Naive B cell (primary cell): Measurements from ENCODE around the gene OPCML. TPM values are rescaled to one million over a fixed set of nuclear protein-coding genes. Genes with fewer than 3 reads are reported as not detected.

Source experiments
- ATAC-seq, 2 donors: fragments of 150-1000 bp; cut with Tn5 transposase; 2 replicates each; pipeline ENCODE4 v1.10.0; 2021; ENCODE audit warnings: low read depth in 2 of 2, mild to moderate bottlenecking in 2 of 2, moderate library complexity in 2 of 2
- DNase-seq: peaks from one replicate; pipeline ENCODE4 v3.0.0; 2022
- H3K27ac Mint-ChIP-seq, 6 donors: one replicate each; pipeline ENCODE4 v1.8.0; 2020 to 2022; ENCODE audit warnings: mild to moderate bottlenecking in 6 of 6, mixed read lengths in 6 of 6, moderate library complexity in 5 of 6, inconsistent platforms in 2 of 6
- H3K27me3 Mint-ChIP-seq, 3 donors: one replicate each; pipeline ENCODE4 v1.8.0; 2021 to 2022; ENCODE audit warnings: mixed read lengths in 3 of 3, mild to moderate bottlenecking in 1 of 3
- H3K36me3 Mint-ChIP-seq, 2 donors: one replicate each; pipeline ENCODE4 v1.8.0; 2020 to 2022; ENCODE audit warnings: mixed read lengths in 2 of 2, inconsistent platforms in 1 of 2, mild to moderate bottlenecking in 1 of 2
- H3K4me1 Mint-ChIP-seq, 3 donors: one replicate each; pipeline ENCODE4 v1.8.0; 2020 to 2022; ENCODE audit warnings: mixed read lengths in 3 of 3, inconsistent platforms in 1 of 3, mild to moderate bottlenecking in 1 of 3, moderate library complexity in 1 of 3
- H3K4me3 Mint-ChIP-seq, 8 donors: one replicate each; pipeline ENCODE4 v1.8.0; 2020 to 2022; ENCODE audit warnings: mild to moderate bottlenecking in 8 of 8, mixed read lengths in 8 of 8, moderate library complexity in 8 of 8, inconsistent platforms in 2 of 8
- H3K9me3 Mint-ChIP-seq, 7 donors: one replicate each; pipeline ENCODE4 v1.8.0; 2020 to 2022; ENCODE audit warnings: mixed read lengths in 7 of 7, mild to moderate bottlenecking in 5 of 7, inconsistent platforms in 2 of 7, moderate library complexity in 1 of 7
- polyA plus RNA-seq, 6 donors: library from polyadenylated mRNA; unstranded; fragments of 300-500 nt; fragmentation: Illumina TruSeq; gene quantifications; one replicate each; pipeline ENCODE4 v1.2.3, GENCODE V29; 2021; ENCODE audit warnings: low read depth in 6 of 6

OPCML gene
- polyA plus RNA-seq, 6 donors from 2014 or later = not detected

DNA sequence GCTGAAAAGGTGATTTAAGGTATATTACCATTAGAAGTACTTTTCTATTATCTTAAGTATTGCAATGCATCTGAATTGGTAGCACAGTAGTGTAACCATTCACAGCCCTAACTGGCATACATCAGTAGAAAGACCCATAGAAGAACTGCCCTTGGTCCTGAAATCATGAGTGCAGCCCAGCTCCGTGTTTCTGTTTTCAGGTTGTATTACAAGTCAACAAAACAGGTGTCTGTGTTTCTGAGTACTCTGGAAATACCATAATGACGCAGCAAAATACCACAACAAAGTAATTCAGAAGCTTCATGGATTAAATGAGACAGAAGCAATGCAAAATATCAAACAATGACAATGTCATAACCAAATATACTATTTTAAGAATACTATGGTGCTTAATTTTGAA lies 226.3 kb downstream of the OPCML start:
- Mint-ChIP-seq H3K4me1 (no peaks in the 10 kb centered on the region), H3K27ac (no peak overlapping the region), H3K4me3 (no peak overlapping the region), H3K9me3 (peaks cover 0 to 11% (median 5%) of the 10 kb centered on the region in 7 donors), H3K27me3 (peaks cover 0 to 3% (median 0%) of the 10 kb centered on the region in 3 donors), H3K36me3 (no peaks in the 10 kb centered on the region)
- no peak for ATAC-seq
- DNase-seq = no peak

DNA sequence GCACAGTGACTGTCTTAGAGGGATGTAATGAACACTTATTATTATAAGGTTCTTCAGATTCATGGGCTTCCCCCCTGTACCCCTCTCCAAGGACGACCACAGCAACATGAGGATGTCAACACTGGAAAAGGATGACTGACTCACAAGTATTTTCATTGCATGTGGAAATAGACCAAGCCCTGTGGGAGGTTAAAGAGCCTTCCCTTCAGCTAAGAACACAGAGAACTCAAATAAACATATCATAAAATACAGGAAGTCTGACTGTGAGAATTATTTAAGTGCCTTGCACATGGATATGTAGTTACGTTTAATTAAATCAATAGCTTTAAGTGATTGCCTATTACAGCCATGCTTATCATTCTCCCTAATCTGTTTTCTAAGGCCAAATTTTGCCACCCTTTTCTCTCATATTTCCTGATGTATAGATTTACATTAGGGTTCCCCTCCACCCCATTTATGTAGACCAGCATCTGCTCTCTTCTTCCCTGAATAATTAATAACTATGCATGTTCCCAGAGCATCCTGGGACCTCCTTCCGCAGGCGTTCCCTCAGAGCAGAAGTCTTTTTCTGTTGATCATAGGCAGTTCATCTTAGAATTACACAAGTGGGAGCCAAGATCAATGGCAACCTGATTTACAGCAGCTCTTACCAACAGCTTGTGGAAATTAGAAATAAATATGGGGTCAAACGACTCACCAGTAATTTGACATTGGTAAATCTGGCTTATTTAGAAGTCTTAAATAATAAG lies 226.9 kb downstream of the OPCML start:
- Mint-ChIP-seq H3K4me3 (no peak overlapping the region), H3K9me3 (peaks cover 0 to 11% (median 5%) of the 10 kb centered on the region in 7 donors), H3K27me3 (peaks cover 0 to 3% (median 0%) of the 10 kb centered on the region in 3 donors), H3K4me1 (no peaks in the 10 kb centered on the region), H3K27ac (no peak overlapping the region), H3K36me3 (no peaks in the 10 kb centered on the region)
- ATAC-seq (no peak), DNase-seq (no peak)

DNA sequence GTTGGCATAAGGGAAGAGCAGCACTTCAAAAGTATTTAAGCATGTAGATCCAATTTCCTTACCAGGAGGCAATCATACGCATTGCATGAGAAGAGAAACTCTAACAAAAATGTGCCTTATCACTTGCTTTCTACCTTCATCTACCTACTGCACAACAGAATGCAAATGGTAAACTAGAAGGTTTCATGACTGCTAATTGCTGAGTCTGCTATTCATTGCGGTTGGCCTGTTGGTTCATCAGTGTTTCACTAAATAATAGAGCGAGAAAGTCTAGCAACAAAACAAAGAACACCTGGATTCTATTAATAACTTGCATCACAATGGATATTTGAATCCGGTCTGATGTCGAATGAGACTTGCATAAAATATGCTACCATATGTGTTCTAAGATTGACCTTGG lies 229.0 kb downstream of the OPCML start:
- H3K4me3 Mint-ChIP-seq = no peak overlapping the region
- H3K4me1 Mint-ChIP-seq = no peaks in the 10 kb centered on the region
- peaks cover 1 to 10% (median 3%) of the 10 kb centered on the region in 7 donors for H3K9me3 Mint-ChIP-seq
- DNase-seq (no peak), ATAC-seq (no peak)
- H3K36me3 Mint-ChIP-seq = no peaks in the 10 kb centered on the region
- no peak overlapping the region for H3K27ac Mint-ChIP-seq
- peaks cover 0 to 3% (median 0%) of the 10 kb centered on the region in 3 donors for H3K27me3 Mint-ChIP-seq

DNA sequence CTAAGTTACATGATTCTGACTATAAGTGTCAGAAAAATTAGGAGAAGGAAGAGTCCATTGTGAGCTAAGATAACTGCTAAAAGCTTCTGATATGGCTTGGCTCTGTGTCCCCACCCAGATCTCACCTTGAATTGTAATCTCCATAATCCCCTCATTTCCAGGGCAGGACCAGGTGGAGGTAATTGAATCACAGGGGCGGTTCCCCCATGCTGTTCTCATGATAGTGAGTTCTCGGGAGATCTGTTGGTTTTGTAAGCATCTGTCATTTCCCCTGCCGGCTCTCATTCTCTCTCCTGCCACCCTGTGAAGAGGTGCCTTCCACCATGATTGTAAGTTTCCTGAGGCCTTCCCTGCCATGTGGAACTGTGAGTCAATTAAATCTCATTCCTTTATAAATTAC lies 230.2 kb downstream of the OPCML start:
- no peaks in the 10 kb centered on the region for H3K4me1 Mint-ChIP-seq
- H3K9me3 Mint-ChIP-seq = peaks cover 0 to 9% (median 3%) of the 10 kb centered on the region in 7 donors
- H3K27ac Mint-ChIP-seq = no peak overlapping the region
- ATAC-seq = no peak
- peaks cover 0 to 3% (median 0%) of the 10 kb centered on the region in 3 donors for H3K27me3 Mint-ChIP-seq
- no peak for DNase-seq
- no peak overlapping the region for H3K4me3 Mint-ChIP-seq
- no peaks in the 10 kb centered on the region for H3K36me3 Mint-ChIP-seq

DNA sequence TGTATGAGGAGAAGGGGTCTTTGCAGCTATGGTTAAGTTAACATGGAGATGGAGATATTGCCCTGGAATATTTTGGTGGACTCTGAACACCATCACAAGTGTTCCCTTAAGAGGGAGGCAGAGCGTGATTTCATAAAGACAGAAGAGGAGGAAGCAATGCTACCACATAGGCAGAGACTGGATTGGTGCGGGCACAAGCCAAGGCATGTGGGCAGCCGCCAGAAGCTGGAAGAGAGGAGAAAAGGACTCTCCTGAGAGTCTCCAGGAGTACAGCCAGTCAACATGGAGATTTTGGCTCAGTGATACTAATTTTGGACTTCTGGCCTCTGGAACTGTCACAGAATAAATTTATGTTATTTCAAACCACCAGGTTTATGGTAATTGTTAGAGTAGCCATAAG lies 231.6 kb downstream of the OPCML start:
- no peak for ATAC-seq
- Mint-ChIP-seq H3K27ac (no peak overlapping the region), H3K27me3 (peaks cover 0 to 3% (median 0%) of the 10 kb centered on the region in 3 donors), H3K4me1 (no peaks in the 10 kb centered on the region), H3K4me3 (no peak overlapping the region), H3K36me3 (no peaks in the 10 kb centered on the region), H3K9me3 (peaks cover 0 to 6% (median 3%) of the 10 kb centered on the region in 7 donors)
- no peak for DNase-seq

DNA sequence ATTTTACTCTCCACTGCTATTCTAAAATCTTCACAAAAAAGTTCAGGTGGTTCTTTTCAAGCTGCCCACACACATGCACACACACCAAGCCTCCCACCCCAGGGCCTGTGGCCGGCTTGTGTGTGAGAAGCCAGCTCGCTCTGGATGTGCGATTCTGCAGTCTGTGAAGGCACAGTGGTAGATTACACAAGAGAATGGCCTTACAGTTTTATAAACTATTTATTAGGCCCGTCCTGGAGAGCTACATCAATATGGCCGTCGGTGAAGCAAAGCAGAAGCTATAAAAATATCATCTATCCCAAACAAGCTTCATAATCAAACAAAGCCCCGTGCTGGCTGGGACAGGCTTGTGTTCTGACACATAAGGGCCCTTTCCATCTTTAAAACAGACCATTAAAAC lies 240.5 kb downstream of the OPCML start:
- ATAC-seq (no peak), DNase-seq (no peak)
- Mint-ChIP-seq H3K27me3 (no peaks in the 10 kb centered on the region), H3K27ac (no peak overlapping the region), H3K4me3 (no peak overlapping the region), H3K4me1 (no peaks in the 10 kb centered on the region), H3K36me3 (no peaks in the 10 kb centered on the region), H3K9me3 (peaks cover 0 to 5% (median 3%) of the 10 kb centered on the region in 7 donors)

DNA sequence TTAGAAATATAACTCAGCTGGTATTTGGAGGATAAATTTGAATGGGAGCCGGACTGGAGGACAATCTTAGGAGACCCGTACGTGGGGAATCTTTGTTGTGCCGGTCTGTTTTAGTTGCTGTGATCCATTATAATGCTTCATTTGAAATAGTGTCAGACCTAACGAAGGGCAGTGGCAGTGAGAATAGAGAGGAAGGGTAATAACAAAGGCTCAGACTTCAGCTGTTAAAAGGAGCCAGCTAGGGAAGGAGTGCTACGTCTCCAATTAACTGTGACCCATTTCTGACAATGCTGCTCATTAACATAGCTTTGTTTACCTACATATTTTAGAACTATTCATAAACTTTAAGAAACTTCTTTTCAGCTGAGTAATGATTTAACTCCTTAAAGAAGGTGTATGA lies 246.9 kb downstream of the OPCML start:
- no peak overlapping the region for H3K27ac Mint-ChIP-seq
- H3K9me3 Mint-ChIP-seq = peaks cover 0 to 8% (median 4%) of the 10 kb centered on the region in 7 donors
- peaks cover 0 to 3% (median 1%) of the 10 kb centered on the region in 3 donors for H3K27me3 Mint-ChIP-seq
- H3K36me3 Mint-ChIP-seq = no peaks in the 10 kb centered on the region
- ATAC-seq (no peak), DNase-seq (no peak)
- no peaks in the 10 kb centered on the region for H3K4me1 Mint-ChIP-seq
- no peak overlapping the region for H3K4me3 Mint-ChIP-seq

DNA sequence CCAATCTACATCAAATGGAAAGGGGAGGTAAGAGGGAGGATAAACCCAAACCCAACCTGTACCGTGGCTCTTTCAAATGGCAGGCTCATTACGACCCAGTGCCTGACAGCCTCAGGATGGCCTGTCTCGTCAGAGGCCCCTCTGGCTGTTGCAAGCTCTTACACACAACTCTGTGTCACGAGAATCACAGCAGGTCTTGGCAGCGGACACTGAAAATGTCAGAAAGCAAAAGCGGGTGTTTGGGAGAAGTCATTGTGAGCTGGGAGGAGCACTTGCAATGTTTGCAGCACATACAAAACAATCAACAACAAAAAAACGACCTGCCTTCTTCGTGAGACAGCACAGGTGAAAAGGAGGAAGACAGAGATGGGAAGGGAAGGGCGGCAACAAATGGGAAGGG lies 248.1 kb downstream of the OPCML start:
- peaks cover 0 to 8% (median 4%) of the 10 kb centered on the region in 7 donors for H3K9me3 Mint-ChIP-seq
- peaks cover 0 to 7% (median 4%) of the 10 kb centered on the region in 3 donors for H3K27me3 Mint-ChIP-seq
- no peak overlapping the region for H3K27ac Mint-ChIP-seq
- no peaks in the 10 kb centered on the region for H3K36me3 Mint-ChIP-seq
- no peak overlapping the region for H3K4me3 Mint-ChIP-seq
- no peaks in the 10 kb centered on the region for H3K4me1 Mint-ChIP-seq
- DNase-seq = no peak
- ATAC-seq = no peak

DNA sequence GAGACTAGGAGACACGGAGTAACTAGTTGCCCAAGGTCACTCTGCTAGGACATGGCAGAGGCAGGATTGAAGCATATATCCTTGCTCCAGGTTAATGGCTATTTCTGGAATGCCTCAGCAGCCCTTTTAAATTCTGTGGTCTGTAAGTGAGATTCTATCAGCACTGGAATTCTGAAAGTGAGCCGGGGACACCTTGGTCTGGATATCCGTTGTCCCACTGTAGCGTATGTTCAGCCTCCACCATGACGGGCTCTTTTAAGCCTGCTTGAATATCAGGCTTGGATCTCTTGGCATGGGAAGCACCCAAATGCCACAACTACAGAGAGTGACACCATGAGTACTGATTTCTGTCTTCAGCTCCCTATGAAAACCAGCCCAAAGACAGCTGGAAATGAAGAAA lies 254.4 kb downstream of the OPCML start:
- no peak overlapping the region for H3K4me3 Mint-ChIP-seq
- DNase-seq (no peak), ATAC-seq (no peak)
- H3K36me3 Mint-ChIP-seq = no peaks in the 10 kb centered on the region
- H3K27ac Mint-ChIP-seq = no peak overlapping the region
- H3K27me3 Mint-ChIP-seq = peaks cover 0 to 12% (median 10%) of the 10 kb centered on the region in 3 donors
- H3K9me3 Mint-ChIP-seq = peaks cover 0 to 9% (median 0%) of the 10 kb centered on the region in 7 donors
- no peaks in the 10 kb centered on the region for H3K4me1 Mint-ChIP-seq

DNA sequence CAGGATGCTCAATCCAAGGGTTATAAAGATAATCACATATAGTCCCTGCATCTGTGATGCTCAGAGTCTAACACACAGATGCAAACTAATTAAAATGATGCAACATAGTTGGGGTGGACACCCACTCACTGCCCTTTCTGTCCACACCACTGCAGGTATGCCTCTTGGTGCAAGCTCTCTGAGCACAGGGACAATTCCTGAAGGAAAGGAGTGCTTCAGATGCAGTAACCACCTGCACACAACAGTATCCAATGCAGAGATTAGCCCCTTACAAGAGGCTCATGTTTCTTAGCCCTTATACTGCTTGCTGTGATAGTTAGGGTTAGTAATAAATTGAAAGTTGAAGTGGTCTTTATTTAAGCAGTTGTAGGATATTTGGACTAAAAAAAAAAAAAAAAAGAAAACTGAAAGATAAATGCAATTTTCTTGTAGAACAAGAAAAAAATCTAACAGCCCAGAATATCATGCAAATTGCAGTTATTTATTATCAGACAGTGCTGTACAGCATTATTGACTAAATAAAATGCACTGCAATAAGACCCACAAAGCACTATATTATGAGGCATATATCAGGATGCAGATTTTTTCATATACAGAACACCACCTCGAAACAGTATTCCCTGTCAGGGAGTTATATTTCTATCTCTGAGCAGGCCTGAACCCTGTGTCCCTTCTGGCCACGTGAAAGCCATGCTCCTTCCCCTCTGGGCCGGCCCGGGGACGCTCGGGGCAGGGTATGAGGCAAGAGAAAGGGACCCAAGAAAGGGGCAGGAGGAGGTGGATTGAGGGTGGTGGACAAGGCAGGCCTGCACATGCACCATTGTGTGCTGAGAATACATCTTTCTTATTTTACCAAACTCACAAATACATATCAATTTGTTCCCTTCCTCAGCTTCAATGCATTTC lies 260.2 kb downstream of the OPCML start:
- ATAC-seq (no peak), DNase-seq (no peak)
- Mint-ChIP-seq H3K36me3 (no peaks in the 10 kb centered on the region), H3K4me1 (no peaks in the 10 kb centered on the region), H3K4me3 (no peak overlapping the region), H3K27ac (no peak overlapping the region), H3K9me3 (peaks cover 0 to 6% (median 0%) of the 10 kb centered on the region in 7 donors), H3K27me3 (peaks cover 0 to 6% (median 5%) of the 10 kb centered on the region in 3 donors)

DNA sequence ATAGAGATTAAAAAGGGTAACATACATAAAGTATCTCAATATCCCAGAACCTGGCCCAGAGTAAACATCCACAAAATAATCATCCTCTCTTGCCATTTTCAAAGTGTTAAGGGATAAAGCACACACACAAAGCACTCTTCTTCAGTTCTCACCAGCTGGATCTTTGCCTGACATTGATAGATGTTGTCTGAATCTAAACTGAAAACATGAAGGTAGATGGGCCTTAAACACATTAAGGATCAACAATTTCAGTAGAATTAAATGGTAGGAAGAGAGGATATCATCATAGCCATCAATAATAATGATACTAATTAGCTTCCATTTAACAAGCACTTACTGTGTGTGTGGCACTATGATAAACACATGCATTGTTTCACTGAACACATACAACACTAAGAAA lies 261.1 kb downstream of the OPCML start:
- Mint-ChIP-seq H3K9me3 (peaks cover 0 to 10% (median 0%) of the 10 kb centered on the region in 7 donors), H3K36me3 (no peaks in the 10 kb centered on the region), H3K4me3 (no peak overlapping the region), H3K4me1 (no peaks in the 10 kb centered on the region), H3K27ac (no peak overlapping the region), H3K27me3 (peaks cover 0 to 6% (median 0%) of the 10 kb centered on the region in 3 donors)
- DNase-seq (no peak), ATAC-seq (no peak)

DNA sequence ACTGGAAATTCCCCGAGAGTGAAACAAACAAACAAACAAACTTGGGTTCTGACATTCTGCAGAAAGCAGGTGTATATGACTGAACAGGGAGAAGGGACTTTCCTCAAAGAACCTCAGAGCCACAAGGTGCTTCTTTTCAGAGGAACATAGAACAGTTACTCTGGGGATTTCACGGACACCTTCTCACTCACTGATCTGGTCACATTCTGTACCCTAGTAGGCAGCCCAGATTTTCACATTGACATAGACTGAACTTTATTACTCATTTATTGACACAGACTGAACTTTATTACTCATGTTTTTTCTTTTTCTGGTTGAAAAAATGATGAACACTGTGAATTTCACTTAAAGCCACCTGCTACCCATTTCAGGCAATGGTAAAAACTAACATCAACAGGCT lies 263.0 kb downstream of the OPCML start:
- DNase-seq = no peak
- no peak overlapping the region for H3K27ac Mint-ChIP-seq
- no peaks in the 10 kb centered on the region for H3K4me1 Mint-ChIP-seq
- ATAC-seq = no peak
- H3K4me3 Mint-ChIP-seq = no peak overlapping the region
- H3K9me3 Mint-ChIP-seq = peaks cover 0 to 11% (median 0%) of the 10 kb centered on the region in 7 donors
- H3K36me3 Mint-ChIP-seq = no peaks in the 10 kb centered on the region
- peaks cover 0 to 10% (median 5%) of the 10 kb centered on the region in 3 donors for H3K27me3 Mint-ChIP-seq

DNA sequence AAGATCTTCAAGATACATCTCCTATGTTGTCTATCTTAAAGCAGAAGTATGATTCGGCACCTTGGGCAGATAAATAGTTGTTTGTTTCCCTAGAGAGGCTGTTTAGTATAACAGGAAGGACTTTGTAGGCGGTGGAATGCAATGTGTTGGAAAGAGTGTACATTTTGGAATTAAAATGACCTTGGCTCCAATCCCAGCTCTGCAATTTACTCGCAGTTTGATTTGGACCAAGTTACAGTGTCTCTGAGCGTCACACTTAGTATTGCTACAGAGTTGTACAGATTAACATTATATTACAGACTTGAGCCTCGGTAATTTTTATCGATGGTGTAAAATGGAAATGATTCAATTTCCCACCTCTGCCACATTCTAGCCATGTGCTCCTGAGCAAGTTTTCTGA lies 265.3 kb downstream of the OPCML start:
- H3K9me3 Mint-ChIP-seq = peaks cover 0 to 11% (median 0%) of the 10 kb centered on the region in 7 donors
- H3K27ac Mint-ChIP-seq = peak overlapping the region in 1 of 6 donors; percentile 17
- peaks cover 0 to 14% (median 5%) of the 10 kb centered on the region in 3 donors for H3K27me3 Mint-ChIP-seq
- no peaks in the 10 kb centered on the region for H3K36me3 Mint-ChIP-seq
- DNase-seq (no peak), ATAC-seq (no peak)
- H3K4me3 Mint-ChIP-seq = no peak overlapping the region
- H3K4me1 Mint-ChIP-seq = no peaks in the 10 kb centered on the region
